WERI-Rb-1 (cell line): ENCODE measurements around the gene DOCK10.

Source experiments
- DNase-seq: peaks from one replicate; pipeline ENCODE4 v3.0.0-alpha.2; 2020
- H3K27ac ChIP-seq: fragments of 250-450 bp; sonication (Bioruptor Pico); 2 replicates; pipeline ENCODE4 v1.5.1; 2020; ENCODE audit warnings: mild to moderate bottlenecking, moderate library complexity
- H3K27me3 ChIP-seq: fragments of 250-450 bp; sonication (Bioruptor Pico); 2 replicates; pipeline ENCODE4 v1.5.1; 2021; ENCODE audit warnings: mild to moderate bottlenecking, low read depth, moderate library complexity; ENCODE audit not compliant: insufficient read depth, severe bottlenecking
- H3K36me3 ChIP-seq: fragments of 250-450 bp; sonication (Bioruptor Pico); 2 replicates; pipeline ENCODE4 v1.5.1; 2020; ENCODE audit warnings: mild to moderate bottlenecking, moderate library complexity
- H3K4me3 ChIP-seq: 2 replicates; pipeline ENCODE4 v1.5.1; 2011; ENCODE audit warnings: low read depth, mild to moderate bottlenecking, control low read depth, low read length
- H3K9me3 ChIP-seq: fragments of 250-450 bp; sonication (Bioruptor Pico); 2 replicates; pipeline ENCODE4 v1.5.1; 2021; ENCODE audit warnings: mild to moderate bottlenecking, moderate library complexity; ENCODE audit not compliant: severe bottlenecking
- TF ChIP-seq, protein P1 (sequence below): IDR thresholded peaks from 2 replicates; pipeline ENCODE4 v1.5.1; 2011; ENCODE audit warnings: low read depth, mild to moderate bottlenecking, control low read depth, inconsistent platforms, low read length

DOCK10 gene

DNA sequence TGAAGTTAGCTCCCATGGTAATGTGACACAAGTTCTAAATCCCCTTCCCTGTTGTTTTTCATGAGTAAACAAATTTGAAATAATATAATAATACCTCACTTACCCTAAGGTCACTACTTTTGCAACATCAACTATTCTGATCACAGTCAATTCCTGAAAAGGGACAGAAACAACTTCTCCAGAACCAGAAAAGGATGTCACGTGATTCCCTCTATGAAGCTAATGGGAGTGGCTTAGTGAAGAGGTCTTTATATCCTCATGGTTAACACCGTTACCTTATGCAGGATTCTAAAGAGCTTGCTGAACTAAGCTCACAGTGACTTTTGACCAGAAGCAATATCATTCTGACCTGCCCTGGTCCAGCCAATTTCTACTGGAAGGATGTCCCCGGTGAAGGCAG, 51.6 kb downstream of the DOCK10 start:
- Histone ChIP-seq H3K36me3 (no peaks in the 10 kb centered on the region), H3K27me3 (no peaks in the 10 kb centered on the region), H3K27ac (no peak overlapping the region), H3K9me3 (no peaks in the 10 kb centered on the region), H3K4me3 (no peak overlapping the region)
- TF ChIP-seq, protein P1, sequence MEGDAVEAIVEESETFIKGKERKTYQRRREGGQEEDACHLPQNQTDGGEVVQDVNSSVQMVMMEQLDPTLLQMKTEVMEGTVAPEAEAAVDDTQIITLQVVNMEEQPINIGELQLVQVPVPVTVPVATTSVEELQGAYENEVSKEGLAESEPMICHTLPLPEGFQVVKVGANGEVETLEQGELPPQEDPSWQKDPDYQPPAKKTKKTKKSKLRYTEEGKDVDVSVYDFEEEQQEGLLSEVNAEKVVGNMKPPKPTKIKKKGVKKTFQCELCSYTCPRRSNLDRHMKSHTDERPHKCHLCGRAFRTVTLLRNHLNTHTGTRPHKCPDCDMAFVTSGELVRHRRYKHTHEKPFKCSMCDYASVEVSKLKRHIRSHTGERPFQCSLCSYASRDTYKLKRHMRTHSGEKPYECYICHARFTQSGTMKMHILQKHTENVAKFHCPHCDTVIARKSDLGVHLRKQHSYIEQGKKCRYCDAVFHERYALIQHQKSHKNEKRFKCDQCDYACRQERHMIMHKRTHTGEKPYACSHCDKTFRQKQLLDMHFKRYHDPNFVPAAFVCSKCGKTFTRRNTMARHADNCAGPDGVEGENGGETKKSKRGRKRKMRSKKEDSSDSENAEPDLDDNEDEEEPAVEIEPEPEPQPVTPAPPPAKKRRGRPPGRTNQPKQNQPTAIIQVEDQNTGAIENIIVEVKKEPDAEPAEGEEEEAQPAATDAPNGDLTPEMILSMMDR = no peak
- DNase-seq = no peak

GRCh38 chr2:224987733-224988132, 54.5 kb downstream of the DOCK10 start:
- no peaks in the 10 kb centered on the region for H3K9me3 ChIP-seq
- DNase-seq = no peak
- TF ChIP-seq, protein P1 = no peak

DNA sequence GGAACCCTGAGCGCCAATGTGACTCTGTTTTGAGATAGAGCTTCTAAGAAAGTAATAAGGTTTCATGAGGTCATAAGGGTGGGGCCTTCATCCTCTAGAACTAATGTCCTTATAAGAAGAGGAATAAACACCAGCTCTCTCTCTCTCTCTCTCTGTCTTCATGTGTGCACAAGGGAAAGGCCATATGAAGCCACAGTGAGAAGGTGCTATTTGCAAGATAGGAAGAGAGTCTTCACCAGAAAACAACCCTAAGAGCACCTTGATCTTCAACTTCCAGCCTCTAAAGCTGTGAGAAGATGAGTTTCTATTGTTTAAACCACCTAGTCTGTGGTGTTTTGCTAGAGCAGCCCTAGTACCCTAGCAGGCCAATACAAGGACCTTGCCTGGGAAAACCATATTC, 55.8 kb downstream of the DOCK10 start:
- H3K27ac ChIP-seq = no peak overlapping the region
- TF ChIP-seq, protein P1 = no peak
- no peak for DNase-seq

More at GRCh38 chr2:224987733-224988132, 54.5 kb downstream of the DOCK10 start:
- Histone ChIP-seq H3K4me3 (no peak overlapping the region), H3K36me3 (no peaks in the 10 kb centered on the region), H3K27me3 (no peaks in the 10 kb centered on the region), H3K27ac (no peak overlapping the region)

DNA sequence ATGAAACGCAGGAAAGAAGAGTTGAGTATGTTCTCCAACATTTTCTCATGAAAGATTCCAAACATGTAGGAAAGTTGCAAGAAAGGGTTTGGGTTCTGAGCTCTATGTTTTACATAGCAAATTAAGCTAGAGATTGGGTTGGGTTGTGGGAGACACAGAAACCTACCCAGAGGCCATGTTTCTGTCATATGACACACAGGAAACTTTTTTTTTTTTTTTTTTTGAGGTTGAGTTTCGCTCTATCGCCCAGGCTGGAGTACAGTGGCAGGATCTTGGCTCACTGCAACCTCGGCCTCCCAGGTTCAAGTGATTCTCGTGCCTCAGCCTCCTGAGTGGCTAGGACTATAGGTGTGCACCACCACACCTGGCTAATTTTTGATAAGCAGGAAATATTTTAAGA, 57.6 kb downstream of the DOCK10 start:
- H3K27me3 ChIP-seq = no peaks in the 10 kb centered on the region
- TF ChIP-seq, protein P1 = no peak
- no peak overlapping the region for H3K27ac ChIP-seq
- no peaks in the 10 kb centered on the region for H3K9me3 ChIP-seq
- H3K4me3 ChIP-seq = no peak overlapping the region
- H3K36me3 ChIP-seq = no peaks in the 10 kb centered on the region
- no peak for DNase-seq

More for the DNA sequence above, 55.8 kb downstream of the DOCK10 start:
- no peaks in the 10 kb centered on the region for H3K36me3 ChIP-seq
- H3K4me3 ChIP-seq = no peak overlapping the region
- H3K9me3 ChIP-seq = no peaks in the 10 kb centered on the region
- H3K27me3 ChIP-seq = no peaks in the 10 kb centered on the region

GRCh38 chr2:224983712-224984554, 58.3 kb downstream of the DOCK10 start:
- H3K36me3 ChIP-seq = no peaks in the 10 kb centered on the region
- H3K27me3 ChIP-seq = no peaks in the 10 kb centered on the region
- no peak for DNase-seq
- H3K9me3 ChIP-seq = no peaks in the 10 kb centered on the region
- TF ChIP-seq, protein P1 = no peak
- H3K27ac ChIP-seq = no peak overlapping the region
- H3K4me3 ChIP-seq = no peak overlapping the region
